Measurements from ENCODE around the gene ETV3. TPM values are rescaled to one million over a fixed set of nuclear protein-coding genes. Genes with fewer than 3 reads are reported as not detected.
"Not testable (repeated sequence)": the region's sequence is repeated elsewhere in the genome, so short reads cannot be mapped to it uniquely, and the experiment has no call there.

The ETV3 gene
- 18.1 TPM for polyA plus RNA-seq (2013, experiment 1 of 2)
- 15.4 TPM for polyA plus RNA-seq (2013, experiment 2 of 2)

- peak within 1 kb of the TSS; percentile 87 for H3K4me3 ChIP-seq (ENCODE audit: extremely low read depth, insufficient read depth, low read length, poor library complexity, severe bottlenecking)
- H3K9me3 ChIP-seq (ENCODE audit: control insufficient read depth, low read length) = no peaks in the 10 kb centered on the region
- H3K36me3 ChIP-seq (ENCODE audit: control insufficient read depth, insufficient read depth, low read length) = peaks cover 29% of the 10 kb centered on the region
- peaks cover 18% of the 10 kb centered on the region for H3K4me1 ChIP-seq (ENCODE audit: control insufficient read depth, insufficient read depth, low read length, poor library complexity, severe bottlenecking)
- 0 to 1% methylated on average over 28 to 71 of the region's 85 CpGs for WGBS, 2 experiments (ENCODE audit: insufficient coverage in 2 of 2)
- H3K27ac ChIP-seq (ENCODE audit: low read depth, low read length, severe bottlenecking) = peak within 1 kb of the TSS; percentile 99
Measured at GRCh38 chr1:157138220-157139051, at the start of gene ETV3. TSS of gene ETV3 (minus strand) at chr1:157138395. CDS start at chr1:157136352, 2,043 bp downstream.

- 89 to 91% methylated on average over 8 of the region's 8 CpGs for WGBS, 2 experiments (ENCODE audit: insufficient coverage in 2 of 2)
- H3K4me1 ChIP-seq (ENCODE audit: control insufficient read depth, insufficient read depth, low read length, poor library complexity, severe bottlenecking) = no peaks in the 10 kb centered on the region
- H3K4me3 ChIP-seq (ENCODE audit: extremely low read depth, insufficient read depth, low read length, poor library complexity, severe bottlenecking) = no peak overlapping the region
- no peaks in the 10 kb centered on the region for H3K9me3 ChIP-seq (ENCODE audit: control insufficient read depth, low read length)
- H3K27ac ChIP-seq (ENCODE audit: low read depth, low read length, severe bottlenecking) = no peak overlapping the region
- H3K36me3 ChIP-seq (ENCODE audit: control insufficient read depth, insufficient read depth, low read length) = no peaks in the 10 kb centered on the region
Measured at GRCh38 chr1:157186281-157186992, 48.2 kb upstream of the ETV3 start.

DNA sequence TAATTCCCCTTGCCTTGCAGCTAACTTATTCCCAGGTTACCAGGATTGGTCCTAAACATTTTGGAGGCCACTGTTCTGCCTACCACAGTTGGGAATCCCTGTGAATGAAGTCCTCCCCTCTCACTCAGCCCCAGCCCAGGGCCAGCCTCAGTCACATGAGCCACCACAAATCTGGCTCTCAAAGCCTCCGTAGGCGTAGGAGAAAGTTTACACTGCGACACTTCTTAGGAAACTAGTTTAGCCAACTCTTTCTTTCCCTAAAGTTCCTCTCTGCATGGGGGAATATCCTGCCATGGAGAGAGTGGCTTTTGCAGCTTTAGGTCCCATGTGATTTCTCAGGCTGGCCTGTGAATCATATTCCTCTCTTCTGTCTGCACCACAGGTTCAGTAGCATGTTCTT lies 45.7 kb upstream of the ETV3 start:
- no peaks in the 10 kb centered on the region for H3K9me3 ChIP-seq (ENCODE audit: control insufficient read depth, low read length)
- no peak overlapping the region for H3K4me3 ChIP-seq (ENCODE audit: extremely low read depth, insufficient read depth, low read length, poor library complexity, severe bottlenecking)
- H3K27ac ChIP-seq (ENCODE audit: low read depth, low read length, severe bottlenecking) = no peak overlapping the region
- H3K36me3 ChIP-seq (ENCODE audit: control insufficient read depth, insufficient read depth, low read length) = no peaks in the 10 kb centered on the region
- H3K4me1 ChIP-seq (ENCODE audit: control insufficient read depth, insufficient read depth, low read length, poor library complexity, severe bottlenecking) = no peaks in the 10 kb centered on the region
- 77 to 100% methylated on average over 1 to 3 of the region's 3 CpGs for WGBS, 2 experiments (ENCODE audit: insufficient coverage in 2 of 2)

GRCh38 chr1:157182371-157182770 lies 44.2 kb upstream of the ETV3 start:
- not testable (repeated sequence) for H3K36me3 ChIP-seq (ENCODE audit: control insufficient read depth, insufficient read depth, low read length); H3K27ac ChIP-seq (ENCODE audit: low read depth, low read length, severe bottlenecking); H3K4me3 ChIP-seq (ENCODE audit: extremely low read depth, insufficient read depth, low read length, poor library complexity, severe bottlenecking); H3K9me3 ChIP-seq (ENCODE audit: control insufficient read depth, low read length); H3K4me1 ChIP-seq (ENCODE audit: control insufficient read depth, insufficient read depth, low read length, poor library complexity, severe bottlenecking)
- 87 to 94% methylated on average over 4 to 5 of the region's 5 CpGs for WGBS, 2 experiments (ENCODE audit: insufficient coverage in 2 of 2)

GRCh38 chr1:157181790-157182189 lies 43.6 kb upstream of the ETV3 start:
- H3K36me3 ChIP-seq (ENCODE audit: control insufficient read depth, insufficient read depth, low read length) = no peaks in the 10 kb centered on the region
- no peaks in the 10 kb centered on the region for H3K9me3 ChIP-seq (ENCODE audit: control insufficient read depth, low read length)
- no peak overlapping the region for H3K27ac ChIP-seq (ENCODE audit: low read depth, low read length, severe bottlenecking)
- WGBS, 2 experiments (ENCODE audit: insufficient coverage in 2 of 2) = 89 to 94% methylated on average over 2 to 3 of the region's 3 CpGs
- no peak overlapping the region for H3K4me3 ChIP-seq (ENCODE audit: extremely low read depth, insufficient read depth, low read length, poor library complexity, severe bottlenecking)
- H3K4me1 ChIP-seq (ENCODE audit: control insufficient read depth, insufficient read depth, low read length, poor library complexity, severe bottlenecking) = no peaks in the 10 kb centered on the region

DNA sequence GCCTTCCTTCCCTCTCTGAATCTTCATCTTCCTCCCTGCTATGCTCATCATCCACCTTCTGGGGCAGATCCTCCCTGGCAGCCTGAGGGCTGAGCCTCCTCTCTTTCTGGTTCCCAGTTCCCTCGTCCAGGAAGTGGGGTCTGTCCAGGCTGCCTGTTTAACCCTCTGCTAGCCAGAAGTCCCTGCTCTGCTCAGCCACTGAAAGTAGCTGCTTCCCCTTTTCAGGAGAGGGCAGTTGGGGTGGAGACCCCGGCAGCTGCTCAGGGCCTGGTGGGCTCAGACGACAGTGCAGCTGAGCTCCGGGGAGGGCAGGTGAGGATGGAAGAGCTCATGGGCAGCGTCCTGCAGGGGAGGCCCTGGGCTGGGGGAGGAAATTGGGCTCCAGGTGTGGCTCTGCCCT lies 43.1 kb upstream of the ETV3 start:
- WGBS, 2 experiments (ENCODE audit: insufficient coverage in 2 of 2) = 57 to 65% methylated on average over 4 to 5 of the region's 5 CpGs

GRCh38 chr1:157178490-157178889 lies 40.3 kb upstream of the ETV3 start:
- WGBS, 2 experiments (ENCODE audit: insufficient coverage in 2 of 2) = 56 to 83% methylated on average over 2 to 3 of the region's 3 CpGs
- Histone ChIP-seq H3K9me3 (ENCODE audit: control insufficient read depth, low read length) (no peaks in the 10 kb centered on the region), H3K27ac (ENCODE audit: low read depth, low read length, severe bottlenecking) (no peak overlapping the region), H3K36me3 (ENCODE audit: control insufficient read depth, insufficient read depth, low read length) (no peaks in the 10 kb centered on the region), H3K4me3 (ENCODE audit: extremely low read depth, insufficient read depth, low read length, poor library complexity, severe bottlenecking) (no peak overlapping the region), H3K4me1 (ENCODE audit: control insufficient read depth, insufficient read depth, low read length, poor library complexity, severe bottlenecking) (no peaks in the 10 kb centered on the region)

More for the DNA sequence above, 43.1 kb upstream of the ETV3 start:
- Histone ChIP-seq H3K27ac (ENCODE audit: low read depth, low read length, severe bottlenecking) (no peak overlapping the region), H3K4me1 (ENCODE audit: control insufficient read depth, insufficient read depth, low read length, poor library complexity, severe bottlenecking) (no peaks in the 10 kb centered on the region), H3K36me3 (ENCODE audit: control insufficient read depth, insufficient read depth, low read length) (no peaks in the 10 kb centered on the region), H3K9me3 (ENCODE audit: control insufficient read depth, low read length) (no peaks in the 10 kb centered on the region), H3K4me3 (ENCODE audit: extremely low read depth, insufficient read depth, low read length, poor library complexity, severe bottlenecking) (no peak overlapping the region)

- Histone ChIP-seq H3K27ac (ENCODE audit: low read depth, low read length, severe bottlenecking) (no peak overlapping the region), H3K36me3 (ENCODE audit: control insufficient read depth, insufficient read depth, low read length) (no peaks in the 10 kb centered on the region), H3K4me1 (ENCODE audit: control insufficient read depth, insufficient read depth, low read length, poor library complexity, severe bottlenecking) (no peaks in the 10 kb centered on the region), H3K9me3 (ENCODE audit: control insufficient read depth, low read length) (no peaks in the 10 kb centered on the region), H3K4me3 (ENCODE audit: extremely low read depth, insufficient read depth, low read length, poor library complexity, severe bottlenecking) (no peak overlapping the region)
- 80 to 95% methylated on average over 3 to 4 of the region's 4 CpGs for WGBS, 2 experiments (ENCODE audit: insufficient coverage in 2 of 2)
Measured at GRCh38 chr1:157177733-157178394, 39.7 kb upstream of the ETV3 start.

DNA sequence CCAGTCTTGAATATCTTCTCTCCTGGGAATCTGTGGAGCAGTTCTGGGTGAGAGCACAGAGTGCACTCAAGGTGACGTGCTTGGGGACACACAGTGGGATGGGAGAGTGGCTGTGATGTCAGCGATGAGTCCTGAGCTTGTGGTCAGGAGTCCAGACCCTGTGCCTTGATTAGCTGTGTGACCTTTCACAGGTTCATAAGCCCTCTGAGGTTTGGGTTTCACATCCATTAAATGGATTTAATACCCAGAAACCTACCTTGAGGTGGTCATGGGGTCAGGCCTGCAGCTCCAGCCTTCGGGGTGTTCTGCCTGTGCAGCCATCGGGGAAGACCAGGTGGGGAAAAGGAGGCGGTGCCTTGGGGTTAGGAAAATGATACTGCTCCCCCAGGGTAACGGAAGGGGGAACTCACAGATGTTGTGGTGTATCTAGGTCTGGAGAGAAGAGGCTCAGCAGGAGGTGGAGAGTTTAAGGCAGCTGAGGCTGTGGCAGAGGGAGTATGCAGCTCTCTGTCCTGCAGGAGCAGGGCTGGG lies 38.5 kb upstream of the ETV3 start:
- WGBS, 2 experiments (ENCODE audit: insufficient coverage in 2 of 2) = 94 to 96% methylated on average over 5 of the region's 6 CpGs
- Histone ChIP-seq H3K4me1 (ENCODE audit: control insufficient read depth, insufficient read depth, low read length, poor library complexity, severe bottlenecking) (no peaks in the 10 kb centered on the region), H3K36me3 (ENCODE audit: control insufficient read depth, insufficient read depth, low read length) (no peaks in the 10 kb centered on the region), H3K9me3 (ENCODE audit: control insufficient read depth, low read length) (no peaks in the 10 kb centered on the region), H3K27ac (ENCODE audit: low read depth, low read length, severe bottlenecking) (no peak overlapping the region), H3K4me3 (ENCODE audit: extremely low read depth, insufficient read depth, low read length, poor library complexity, severe bottlenecking) (no peak overlapping the region)

DNA sequence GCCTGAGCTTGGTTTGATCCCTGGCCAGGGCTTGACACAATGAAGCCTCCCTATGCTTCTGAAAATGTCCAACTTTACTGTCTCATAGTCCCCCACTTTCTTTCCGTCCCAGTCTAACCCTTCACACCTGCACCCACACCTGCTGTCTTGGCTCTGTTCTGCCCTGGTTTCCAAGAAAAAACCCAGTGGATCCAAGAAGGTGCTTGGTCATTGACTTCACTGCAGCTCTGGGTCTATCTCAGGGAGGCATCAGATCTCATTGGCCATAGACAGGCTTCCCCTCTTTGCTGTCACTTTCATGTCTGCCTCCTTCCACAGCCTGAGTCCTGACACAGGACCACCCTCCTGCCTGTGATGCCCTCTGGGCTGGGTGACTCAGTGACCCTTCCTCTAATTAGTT lies 37.8 kb upstream of the ETV3 start:
- Histone ChIP-seq H3K36me3 (ENCODE audit: control insufficient read depth, insufficient read depth, low read length) (no peaks in the 10 kb centered on the region), H3K27ac (ENCODE audit: low read depth, low read length, severe bottlenecking) (no peak overlapping the region), H3K4me1 (ENCODE audit: control insufficient read depth, insufficient read depth, low read length, poor library complexity, severe bottlenecking) (no peaks in the 10 kb centered on the region), H3K4me3 (ENCODE audit: extremely low read depth, insufficient read depth, low read length, poor library complexity, severe bottlenecking) (no peak overlapping the region), H3K9me3 (ENCODE audit: control insufficient read depth, low read length) (no peaks in the 10 kb centered on the region)
- 88 to 100% methylated on average over 1 of the region's 1 CpG for whole genome bisulfite sequencing, 2 experiments (ENCODE audit: insufficient coverage in 2 of 2)
